Measurements from ENCODE around the gene MICAL3.

DNA sequence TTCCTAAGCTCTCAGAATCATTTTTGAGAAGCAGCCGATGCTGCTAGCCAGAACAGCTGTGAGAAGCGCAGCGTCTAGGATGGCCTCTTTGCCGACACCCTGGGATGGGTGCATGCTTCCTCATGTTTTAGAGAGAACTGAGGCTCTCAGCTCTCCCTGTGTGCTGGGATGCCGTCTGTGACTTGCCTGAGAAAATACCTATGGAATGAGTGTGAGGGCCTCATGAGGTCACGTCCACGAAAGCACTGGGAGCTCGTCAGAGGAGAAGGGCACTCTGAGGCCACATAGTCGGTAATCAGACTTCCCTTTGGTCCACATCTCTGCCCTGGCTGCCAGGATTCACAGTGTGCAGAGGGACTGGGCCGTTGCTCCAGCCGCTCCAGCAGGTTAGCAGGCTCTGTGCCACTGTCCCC is 54.7 kb downstream of the MICAL3 start:
- TF ChIP-seq, protein P1, sequence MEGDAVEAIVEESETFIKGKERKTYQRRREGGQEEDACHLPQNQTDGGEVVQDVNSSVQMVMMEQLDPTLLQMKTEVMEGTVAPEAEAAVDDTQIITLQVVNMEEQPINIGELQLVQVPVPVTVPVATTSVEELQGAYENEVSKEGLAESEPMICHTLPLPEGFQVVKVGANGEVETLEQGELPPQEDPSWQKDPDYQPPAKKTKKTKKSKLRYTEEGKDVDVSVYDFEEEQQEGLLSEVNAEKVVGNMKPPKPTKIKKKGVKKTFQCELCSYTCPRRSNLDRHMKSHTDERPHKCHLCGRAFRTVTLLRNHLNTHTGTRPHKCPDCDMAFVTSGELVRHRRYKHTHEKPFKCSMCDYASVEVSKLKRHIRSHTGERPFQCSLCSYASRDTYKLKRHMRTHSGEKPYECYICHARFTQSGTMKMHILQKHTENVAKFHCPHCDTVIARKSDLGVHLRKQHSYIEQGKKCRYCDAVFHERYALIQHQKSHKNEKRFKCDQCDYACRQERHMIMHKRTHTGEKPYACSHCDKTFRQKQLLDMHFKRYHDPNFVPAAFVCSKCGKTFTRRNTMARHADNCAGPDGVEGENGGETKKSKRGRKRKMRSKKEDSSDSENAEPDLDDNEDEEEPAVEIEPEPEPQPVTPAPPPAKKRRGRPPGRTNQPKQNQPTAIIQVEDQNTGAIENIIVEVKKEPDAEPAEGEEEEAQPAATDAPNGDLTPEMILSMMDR (IDR thresholded peaks at IDR 0.05) = no peak
- TF ChIP-seq ZFX (IDR thresholded peaks at IDR 0.05; ENCODE audit: borderline replicate concordance) = no peak
